ENCODE results near the gene CAPN11.

DNA sequence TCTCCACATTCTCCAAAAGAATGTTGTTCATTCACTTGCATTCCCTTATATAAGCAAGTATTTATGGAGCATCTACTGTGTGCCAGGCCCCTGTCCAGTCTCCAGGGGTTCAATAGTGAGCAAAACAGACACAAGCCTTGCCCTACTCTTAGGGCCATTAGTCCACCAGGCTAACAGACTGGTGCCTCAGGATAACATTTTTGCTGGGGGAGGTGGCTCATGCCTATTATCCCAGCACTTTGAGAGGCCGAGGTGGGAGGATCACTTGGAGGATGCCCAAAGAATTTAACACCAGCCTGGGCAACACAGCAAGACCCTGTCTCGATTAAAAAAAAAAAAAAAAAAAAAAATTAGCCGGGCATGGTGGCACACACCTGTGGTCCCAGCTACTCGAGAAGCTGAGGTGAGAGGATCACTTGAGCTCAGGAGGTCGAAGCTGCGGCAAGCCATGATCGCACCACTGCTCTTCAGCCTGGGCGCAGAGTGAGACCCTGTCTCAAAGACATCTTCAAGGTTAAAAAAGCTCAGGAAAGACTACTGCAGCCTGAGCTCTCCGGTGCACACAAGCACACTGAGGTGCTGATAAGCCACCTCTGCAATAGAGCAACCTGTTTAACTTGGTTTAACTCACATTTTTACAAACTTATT, 19.9 kb downstream of the CAPN11 start:
- TF ChIP-seq, protein P1, sequence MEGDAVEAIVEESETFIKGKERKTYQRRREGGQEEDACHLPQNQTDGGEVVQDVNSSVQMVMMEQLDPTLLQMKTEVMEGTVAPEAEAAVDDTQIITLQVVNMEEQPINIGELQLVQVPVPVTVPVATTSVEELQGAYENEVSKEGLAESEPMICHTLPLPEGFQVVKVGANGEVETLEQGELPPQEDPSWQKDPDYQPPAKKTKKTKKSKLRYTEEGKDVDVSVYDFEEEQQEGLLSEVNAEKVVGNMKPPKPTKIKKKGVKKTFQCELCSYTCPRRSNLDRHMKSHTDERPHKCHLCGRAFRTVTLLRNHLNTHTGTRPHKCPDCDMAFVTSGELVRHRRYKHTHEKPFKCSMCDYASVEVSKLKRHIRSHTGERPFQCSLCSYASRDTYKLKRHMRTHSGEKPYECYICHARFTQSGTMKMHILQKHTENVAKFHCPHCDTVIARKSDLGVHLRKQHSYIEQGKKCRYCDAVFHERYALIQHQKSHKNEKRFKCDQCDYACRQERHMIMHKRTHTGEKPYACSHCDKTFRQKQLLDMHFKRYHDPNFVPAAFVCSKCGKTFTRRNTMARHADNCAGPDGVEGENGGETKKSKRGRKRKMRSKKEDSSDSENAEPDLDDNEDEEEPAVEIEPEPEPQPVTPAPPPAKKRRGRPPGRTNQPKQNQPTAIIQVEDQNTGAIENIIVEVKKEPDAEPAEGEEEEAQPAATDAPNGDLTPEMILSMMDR (IDR thresholded peaks at IDR 0.05; ENCODE audit: borderline replicate concordance, extremely low read depth, low read length, poor library complexity, severe bottlenecking), result no peak
- no peak for TF ChIP-seq EZH2 (IDR thresholded peaks at IDR 0.05; ENCODE audit: borderline replicate concordance, low read depth, low read length, severe bottlenecking)

Data from DND-41 (cell line).